Measurements from ENCODE around the gene DRGX. TPM values are rescaled to one million over a fixed set of nuclear protein-coding genes. Genes with fewer than 3 reads are reported as not detected.

The DRGX gene
- total RNA-seq, 1 donor from 2014 or later: not detected

DNA sequence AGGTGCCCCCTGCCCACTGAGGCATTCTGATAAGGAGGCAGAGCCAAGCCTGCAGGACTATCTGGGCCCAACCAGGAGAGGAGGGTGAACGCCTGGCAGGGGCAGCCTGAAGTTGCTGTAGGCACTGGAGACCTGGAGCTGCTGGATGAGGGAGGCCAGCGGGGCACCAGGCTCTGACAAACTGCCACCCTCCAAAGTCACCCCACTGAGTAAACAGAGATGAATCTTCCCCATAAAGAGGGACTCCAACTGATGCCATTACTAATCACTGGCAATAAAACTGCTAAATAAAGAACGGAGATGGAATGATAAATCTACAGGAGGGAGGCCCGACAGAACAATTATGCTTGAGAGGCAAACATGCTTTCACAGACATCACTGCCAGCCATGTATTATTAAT lies 44.2 kb downstream of the DRGX start:
- no peak for DNase-seq
- Histone ChIP-seq H3K27ac (replicated peaks) (no peak overlapping the region), H3K27me3 (ENCODE audit: low read depth) (no peaks in the 10 kb centered on the region), H3K4me3 (no peak overlapping the region), H3K4me1 (no peaks in the 10 kb centered on the region), H3K36me3 (no peaks in the 10 kb centered on the region), H3K9me3 (replicated peaks) (peaks cover 14% of the 10 kb centered on the region)
- TF ChIP-seq, protein P1, sequence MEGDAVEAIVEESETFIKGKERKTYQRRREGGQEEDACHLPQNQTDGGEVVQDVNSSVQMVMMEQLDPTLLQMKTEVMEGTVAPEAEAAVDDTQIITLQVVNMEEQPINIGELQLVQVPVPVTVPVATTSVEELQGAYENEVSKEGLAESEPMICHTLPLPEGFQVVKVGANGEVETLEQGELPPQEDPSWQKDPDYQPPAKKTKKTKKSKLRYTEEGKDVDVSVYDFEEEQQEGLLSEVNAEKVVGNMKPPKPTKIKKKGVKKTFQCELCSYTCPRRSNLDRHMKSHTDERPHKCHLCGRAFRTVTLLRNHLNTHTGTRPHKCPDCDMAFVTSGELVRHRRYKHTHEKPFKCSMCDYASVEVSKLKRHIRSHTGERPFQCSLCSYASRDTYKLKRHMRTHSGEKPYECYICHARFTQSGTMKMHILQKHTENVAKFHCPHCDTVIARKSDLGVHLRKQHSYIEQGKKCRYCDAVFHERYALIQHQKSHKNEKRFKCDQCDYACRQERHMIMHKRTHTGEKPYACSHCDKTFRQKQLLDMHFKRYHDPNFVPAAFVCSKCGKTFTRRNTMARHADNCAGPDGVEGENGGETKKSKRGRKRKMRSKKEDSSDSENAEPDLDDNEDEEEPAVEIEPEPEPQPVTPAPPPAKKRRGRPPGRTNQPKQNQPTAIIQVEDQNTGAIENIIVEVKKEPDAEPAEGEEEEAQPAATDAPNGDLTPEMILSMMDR (IDR thresholded peaks at IDR 0.05; ENCODE audit: borderline replicate concordance): no peak
- intact Hi-C loops (cut with micrococcal nuclease): no loop called here

DNA sequence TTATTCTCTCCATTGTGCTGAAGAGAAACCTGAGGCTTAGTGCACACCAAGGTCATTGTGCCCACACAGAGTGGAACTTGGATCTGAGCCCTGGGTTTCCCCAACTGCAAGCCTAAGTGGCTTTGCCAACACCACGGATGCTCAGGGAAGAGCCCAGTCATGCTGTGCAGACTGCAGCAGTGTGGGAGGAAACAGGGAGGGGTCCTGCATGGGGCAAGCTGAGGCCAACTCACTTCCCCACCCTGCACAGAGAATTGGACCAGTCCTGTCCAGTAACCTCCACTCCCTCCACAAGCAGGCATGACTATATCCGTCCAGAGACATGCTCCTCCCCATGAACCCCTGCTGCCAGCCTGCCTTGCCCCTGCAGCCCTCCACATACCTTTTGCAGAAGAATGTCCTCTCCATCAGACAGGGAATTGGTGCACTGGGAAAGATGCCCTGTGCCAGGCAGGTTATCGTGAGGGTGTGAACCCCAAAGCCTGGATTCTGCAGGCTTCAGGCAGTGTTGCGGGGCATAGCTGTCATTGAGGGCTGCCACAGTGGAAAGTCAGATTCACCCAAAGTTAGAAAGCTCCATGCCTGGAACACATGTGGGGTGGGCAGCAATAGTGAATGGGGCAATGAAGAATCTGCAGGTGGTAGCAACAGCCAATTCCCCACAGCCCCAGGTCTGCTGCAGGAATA lies 44.9 kb downstream of the DRGX start:
- no peaks in the 10 kb centered on the region for H3K4me1 ChIP-seq
- no peak overlapping the region for H3K4me3 ChIP-seq
- H3K27ac ChIP-seq (replicated peaks): no peak overlapping the region
- intact Hi-C loops (cut with micrococcal nuclease): no loop called here
- TF ChIP-seq, protein P1 (IDR thresholded peaks at IDR 0.05; ENCODE audit: borderline replicate concordance): no peak
- DNase-seq: no peak
- no peaks in the 10 kb centered on the region for H3K36me3 ChIP-seq
- no peaks in the 10 kb centered on the region for H3K27me3 ChIP-seq (ENCODE audit: low read depth)
- peaks cover 14% of the 10 kb centered on the region for H3K9me3 ChIP-seq (replicated peaks)

DNA sequence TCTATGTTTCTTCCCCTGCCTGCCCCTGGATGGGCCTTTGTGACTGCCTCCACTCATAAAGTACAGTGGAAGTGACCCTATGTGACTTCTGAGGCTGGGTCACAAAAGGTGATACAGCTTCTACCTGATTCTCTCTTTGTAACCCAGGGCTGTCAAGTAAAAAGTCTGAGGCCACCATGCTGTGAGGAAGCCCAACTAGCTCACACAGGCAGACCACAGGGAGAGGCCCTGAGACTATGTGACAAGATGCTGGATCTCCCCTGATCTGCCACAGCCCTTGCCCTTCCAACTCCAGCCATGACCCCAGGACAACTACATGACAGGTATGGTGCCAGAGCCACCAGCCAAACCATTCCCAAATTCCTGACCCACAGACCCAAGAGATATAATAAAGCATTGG lies 45.8 kb downstream of the DRGX start:
- H3K4me3 ChIP-seq: no peak overlapping the region
- H3K36me3 ChIP-seq: no peaks in the 10 kb centered on the region
- H3K4me1 ChIP-seq: no peaks in the 10 kb centered on the region
- H3K27ac ChIP-seq (replicated peaks): no peak overlapping the region
- no peak for DNase-seq
- TF ChIP-seq, protein P1 (IDR thresholded peaks at IDR 0.05; ENCODE audit: borderline replicate concordance): no peak
- intact Hi-C loops (cut with micrococcal nuclease): no loop called here
- H3K27me3 ChIP-seq (ENCODE audit: low read depth): no peaks in the 10 kb centered on the region
- H3K9me3 ChIP-seq (replicated peaks): peaks cover 14% of the 10 kb centered on the region

DNA sequence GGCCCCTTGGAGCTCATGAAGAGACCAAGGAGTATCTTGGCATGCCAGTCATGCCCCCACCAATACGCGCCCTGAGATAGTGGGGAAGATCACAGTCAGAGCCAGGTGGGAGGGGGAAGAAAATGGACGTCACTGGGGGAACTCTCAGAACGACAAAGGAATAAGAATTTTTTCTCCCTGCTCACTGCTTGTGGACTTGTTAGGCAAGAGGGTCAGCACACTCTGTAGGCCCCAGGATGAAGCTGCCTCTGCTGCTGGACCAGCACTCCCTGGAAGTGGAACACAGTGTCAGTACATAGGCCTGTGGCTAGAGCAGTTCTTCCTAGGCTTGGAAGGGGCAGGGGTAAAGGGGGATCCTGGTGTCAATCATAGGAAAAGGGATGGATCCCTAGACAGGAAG lies 46.5 kb downstream of the DRGX start:
- Histone ChIP-seq H3K27ac (replicated peaks) (no peak overlapping the region), H3K9me3 (replicated peaks) (peaks cover 14% of the 10 kb centered on the region), H3K4me1 (no peaks in the 10 kb centered on the region), H3K27me3 (ENCODE audit: low read depth) (no peaks in the 10 kb centered on the region), H3K36me3 (no peaks in the 10 kb centered on the region), H3K4me3 (no peak overlapping the region)
- intact Hi-C loops (cut with micrococcal nuclease): no loop called here
- no peak for DNase-seq
- TF ChIP-seq, protein P1 (IDR thresholded peaks at IDR 0.05; ENCODE audit: borderline replicate concordance): no peak

DNA sequence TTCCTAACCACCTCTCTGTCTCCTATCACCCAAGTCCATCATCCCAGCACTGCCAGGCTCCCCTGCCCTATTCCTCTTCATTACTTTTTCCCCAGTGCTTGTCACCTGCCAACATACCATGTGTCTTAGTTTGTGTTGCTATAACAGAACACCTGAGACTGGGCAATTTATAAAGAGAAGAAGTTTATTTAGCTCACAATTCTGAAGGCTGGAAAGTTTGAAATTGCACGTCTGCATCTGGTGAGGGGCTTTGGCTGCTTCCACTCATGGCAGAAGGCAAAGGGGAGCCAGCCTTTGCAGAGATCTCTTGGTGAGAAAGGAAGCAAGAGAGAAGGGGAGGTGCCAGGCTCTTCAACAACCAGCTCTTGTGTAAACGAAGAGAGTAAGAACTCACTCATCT lies 47.3 kb downstream of the DRGX start:
- DNase-seq: no peak
- Histone ChIP-seq H3K9me3 (replicated peaks) (peaks cover 14% of the 10 kb centered on the region), H3K4me3 (no peak overlapping the region), H3K27ac (replicated peaks) (no peak overlapping the region), H3K27me3 (ENCODE audit: low read depth) (no peaks in the 10 kb centered on the region), H3K4me1 (no peaks in the 10 kb centered on the region), H3K36me3 (no peaks in the 10 kb centered on the region)
- TF ChIP-seq, protein P1 (IDR thresholded peaks at IDR 0.05; ENCODE audit: borderline replicate concordance): no peak
- intact Hi-C loops (cut with micrococcal nuclease): no loop called here

Data from left ventricle myocardium inferior (tissue), 1 donor.